Activated B cell treated with CpG ODN at 0.5 μM for 24 hours (primary cell): ENCODE measurements around the gene MMP28. TPM values are rescaled to one million over a fixed set of nuclear protein-coding genes. Genes with fewer than 3 reads are reported as not detected.

Source experiments
- ATAC-seq: fragments of 200-7000 bp; cut with Tn5 transposase; one replicate; pipeline ENCODE4 v1.10.0; 2021; ENCODE audit warnings: low read depth, mild to moderate bottlenecking, moderate library complexity
- CTCF ChIA-PET: fragments of 350-600 bp; sonication (Branson Sonifier 250); formaldehyde crosslinking; loops from one replicate; lab custom pipeline; 2021; ENCODE audit warnings: antibody characterized with exemption; lab: Charles Lee
- POLR2A ChIA-PET: fragments of 350-600 bp; sonication (Branson Sonifier 250); formaldehyde crosslinking; loops from one replicate; lab custom pipeline; 2021; ENCODE audit warnings: antibody characterized with exemption; lab: Charles Lee
- DNase-seq: peaks from one replicate; pipeline ENCODE4 v3.0.0; 2022
- H3K27ac Mint-ChIP-seq: one replicate; pipeline ENCODE4 v1.8.0; 2020; ENCODE audit warnings: mixed read lengths
- H3K27me3 Mint-ChIP-seq: one replicate; pipeline ENCODE4 v1.8.0; 2021; ENCODE audit warnings: mixed read lengths
- H3K36me3 Mint-ChIP-seq: one replicate; pipeline ENCODE4 v1.8.0; 2021; ENCODE audit warnings: low read depth, mixed read lengths
- H3K4me1 Mint-ChIP-seq: one replicate; pipeline ENCODE4 v1.8.0; 2021; ENCODE audit warnings: mixed read lengths
- H3K4me3 Mint-ChIP-seq: one replicate; pipeline ENCODE4 v1.8.0; 2020; ENCODE audit warnings: mild to moderate bottlenecking, mixed read lengths
- H3K9me3 Mint-ChIP-seq: one replicate; pipeline ENCODE4 v1.8.0; 2020; ENCODE audit warnings: mixed read lengths
- intact Hi-C: fragments of 100-400 bp; cut with micrococcal nuclease; formaldehyde crosslinking; loops from one replicate; pipeline ENCODE4 v1.15.1; 2024
- total RNA-seq: library from RNA; stranded (reverse); gene quantifications from 2 replicates; pipeline ENCODE4 v1.2.3, GENCODE V29; 2022
- TF ChIP-seq, protein P1 (sequence below): fragments of 200-600 bp; IDR thresholded peaks from one replicate; pipeline ENCODE4 v1.8.0; 2022; ENCODE audit warnings: antibody characterized with exemption, mild to moderate bottlenecking

The MMP28 gene, protein sequence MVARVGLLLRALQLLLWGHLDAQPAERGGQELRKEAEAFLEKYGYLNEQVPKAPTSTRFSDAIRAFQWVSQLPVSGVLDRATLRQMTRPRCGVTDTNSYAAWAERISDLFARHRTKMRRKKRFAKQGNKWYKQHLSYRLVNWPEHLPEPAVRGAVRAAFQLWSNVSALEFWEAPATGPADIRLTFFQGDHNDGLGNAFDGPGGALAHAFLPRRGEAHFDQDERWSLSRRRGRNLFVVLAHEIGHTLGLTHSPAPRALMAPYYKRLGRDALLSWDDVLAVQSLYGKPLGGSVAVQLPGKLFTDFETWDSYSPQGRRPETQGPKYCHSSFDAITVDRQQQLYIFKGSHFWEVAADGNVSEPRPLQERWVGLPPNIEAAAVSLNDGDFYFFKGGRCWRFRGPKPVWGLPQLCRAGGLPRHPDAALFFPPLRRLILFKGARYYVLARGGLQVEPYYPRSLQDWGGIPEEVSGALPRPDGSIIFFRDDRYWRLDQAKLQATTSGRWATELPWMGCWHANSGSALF
- total RNA-seq = 0.59 TPM in 1 of 2 replicates, not detected in the other

DNA sequence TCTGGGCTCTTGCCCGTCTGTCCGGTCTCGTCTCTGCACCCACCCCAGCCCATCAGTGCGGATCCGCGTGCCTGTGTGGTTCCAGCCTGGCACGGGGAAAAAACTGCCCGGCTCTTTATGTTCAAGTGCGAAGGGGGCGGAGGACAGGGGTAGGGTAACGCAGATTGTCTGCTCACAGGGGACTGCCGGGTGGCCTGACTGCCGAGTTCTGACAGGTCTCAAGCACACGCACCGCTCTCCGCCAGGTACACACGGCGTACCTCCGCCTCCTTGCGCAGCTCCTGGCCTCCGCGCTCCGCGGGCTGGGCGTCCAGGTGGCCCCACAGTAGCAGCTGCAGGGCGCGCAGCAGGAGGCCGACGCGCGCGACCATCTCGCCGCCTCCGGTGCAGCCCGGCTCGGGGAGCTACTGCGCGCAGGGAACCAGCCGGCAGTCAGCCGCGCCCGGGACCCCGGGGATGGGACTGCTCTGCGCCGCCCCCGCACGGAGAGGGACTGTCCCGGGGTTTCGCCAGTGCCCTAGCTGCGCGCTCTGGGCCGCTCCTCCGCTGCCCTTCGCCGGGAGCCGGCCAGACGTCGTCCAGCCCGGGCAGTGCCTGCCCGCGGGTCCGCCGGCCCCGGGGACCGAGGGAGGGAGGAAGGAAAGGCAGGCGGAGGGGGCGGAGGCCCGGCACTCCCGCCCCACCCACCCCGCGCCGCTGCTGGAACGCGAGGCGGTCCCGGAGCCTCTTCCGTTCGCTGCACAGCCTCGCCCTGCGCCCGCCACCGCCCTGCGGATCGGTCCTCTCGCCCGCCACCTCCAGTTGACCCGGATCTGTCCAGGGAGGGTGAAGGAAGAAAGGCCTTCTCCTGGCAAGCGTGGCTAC, at the start of gene MMP28:
Gene MMP28, minus strand, starts transcription at position 635 of the 864 bp plus-strand sequence. Its CDS starts 264 bp downstream, at position 371.
- H3K36me3 Mint-ChIP-seq = no peaks in the 10 kb centered on the region
- DNase-seq (peak; percentile 42), ATAC-seq (peak; percentile 83)
- H3K27ac Mint-ChIP-seq = no peak within 1 kb of the TSS
- H3K9me3 Mint-ChIP-seq = no peaks in the 10 kb centered on the region
- peaks cover 17% of the 10 kb centered on the region for H3K4me1 Mint-ChIP-seq
- CTCF ChIA-PET = interaction anchor here (3.3 to 5.5 kb wide), 2 partner anchors 14 to 31 kb away, joined by 18 to 21 read pairs; partner anchors contain the start of gene TAF15
- intact Hi-C loops = loop anchor here (1.0 kb wide), 2 partner anchors 9 to 14 kb away; partner anchors contain the start of gene TAF15
- peak within 1 kb of the TSS; percentile 79 for H3K4me3 Mint-ChIP-seq
- TF ChIP-seq, protein P1, sequence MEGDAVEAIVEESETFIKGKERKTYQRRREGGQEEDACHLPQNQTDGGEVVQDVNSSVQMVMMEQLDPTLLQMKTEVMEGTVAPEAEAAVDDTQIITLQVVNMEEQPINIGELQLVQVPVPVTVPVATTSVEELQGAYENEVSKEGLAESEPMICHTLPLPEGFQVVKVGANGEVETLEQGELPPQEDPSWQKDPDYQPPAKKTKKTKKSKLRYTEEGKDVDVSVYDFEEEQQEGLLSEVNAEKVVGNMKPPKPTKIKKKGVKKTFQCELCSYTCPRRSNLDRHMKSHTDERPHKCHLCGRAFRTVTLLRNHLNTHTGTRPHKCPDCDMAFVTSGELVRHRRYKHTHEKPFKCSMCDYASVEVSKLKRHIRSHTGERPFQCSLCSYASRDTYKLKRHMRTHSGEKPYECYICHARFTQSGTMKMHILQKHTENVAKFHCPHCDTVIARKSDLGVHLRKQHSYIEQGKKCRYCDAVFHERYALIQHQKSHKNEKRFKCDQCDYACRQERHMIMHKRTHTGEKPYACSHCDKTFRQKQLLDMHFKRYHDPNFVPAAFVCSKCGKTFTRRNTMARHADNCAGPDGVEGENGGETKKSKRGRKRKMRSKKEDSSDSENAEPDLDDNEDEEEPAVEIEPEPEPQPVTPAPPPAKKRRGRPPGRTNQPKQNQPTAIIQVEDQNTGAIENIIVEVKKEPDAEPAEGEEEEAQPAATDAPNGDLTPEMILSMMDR = no peak
- peaks cover 43% of the 10 kb centered on the region for H3K27me3 Mint-ChIP-seq
- POLR2A ChIA-PET = interaction anchor here (0.7 to 2.8 kb wide), 2 partner anchors 14 to 31 kb away, joined by 3 to 15 read pairs; partner anchors contain the start of gene TAF15

DNA sequence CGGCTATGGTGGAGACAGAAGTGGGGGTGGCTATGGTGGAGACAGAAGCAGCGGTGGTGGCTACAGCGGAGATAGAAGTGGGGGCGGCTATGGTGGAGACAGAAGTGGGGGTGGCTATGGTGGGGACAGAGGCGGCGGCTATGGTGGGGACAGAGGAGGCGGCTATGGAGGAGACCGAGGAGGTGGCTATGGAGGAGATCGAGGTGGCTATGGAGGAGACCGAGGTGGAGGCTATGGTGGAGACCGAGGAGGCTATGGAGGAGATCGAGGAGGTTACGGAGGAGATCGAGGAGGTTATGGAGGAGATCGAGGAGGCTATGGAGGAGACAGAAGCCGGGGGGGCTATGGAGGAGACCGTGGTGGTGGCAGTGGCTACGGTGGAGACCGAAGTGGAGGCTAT, 49.1 kb upstream of the MMP28 start:
- ATAC-seq = no peak
- Mint-ChIP-seq H3K27me3 (no peaks in the 10 kb centered on the region), H3K4me1 (no peaks in the 10 kb centered on the region), H3K4me3 (no peak overlapping the region), H3K9me3 (no peaks in the 10 kb centered on the region), H3K36me3 (peaks cover 82% of the 10 kb centered on the region), H3K27ac (no peak overlapping the region)
- TF ChIP-seq, protein P1 = no peak
- intact Hi-C loops = no loop called here
- POLR2A ChIA-PET = no interaction called here
- no peak for DNase-seq
- CTCF ChIA-PET = no interaction called here

DNA sequence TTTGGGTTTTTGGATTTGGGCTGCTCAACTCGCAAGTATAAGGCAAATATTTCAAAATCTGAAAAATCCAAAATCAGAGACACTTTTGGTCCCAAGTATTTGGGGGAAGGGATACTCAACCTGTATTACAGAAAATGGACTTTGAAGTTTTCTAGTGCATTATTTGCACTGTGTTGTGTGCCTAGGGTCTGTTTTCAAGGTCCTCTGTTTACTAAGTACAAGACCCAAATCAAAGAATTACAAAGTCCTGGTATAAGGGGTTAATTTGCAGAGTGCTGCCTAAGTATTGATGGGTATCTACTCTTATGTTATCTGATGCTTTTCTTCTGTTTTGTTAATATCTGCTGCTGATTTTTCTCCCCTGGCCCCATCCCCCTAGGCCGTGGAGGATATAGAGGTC, 48.3 kb upstream of the MMP28 start:
- DNase-seq (no peak), ATAC-seq (no peak)
- intact Hi-C loops = loop anchor here (2.0 kb wide), 1 partner anchor 15 kb away; no protein-coding TSS in a partner anchor
- Mint-ChIP-seq H3K9me3 (no peaks in the 10 kb centered on the region), H3K27me3 (no peaks in the 10 kb centered on the region), H3K4me1 (no peaks in the 10 kb centered on the region), H3K36me3 (peaks cover 82% of the 10 kb centered on the region), H3K4me3 (no peak overlapping the region), H3K27ac (no peak overlapping the region)
- ChIA-PET POLR2A (no interaction called here), CTCF (no interaction called here)
- TF ChIP-seq, protein P1 = no peak

DNA sequence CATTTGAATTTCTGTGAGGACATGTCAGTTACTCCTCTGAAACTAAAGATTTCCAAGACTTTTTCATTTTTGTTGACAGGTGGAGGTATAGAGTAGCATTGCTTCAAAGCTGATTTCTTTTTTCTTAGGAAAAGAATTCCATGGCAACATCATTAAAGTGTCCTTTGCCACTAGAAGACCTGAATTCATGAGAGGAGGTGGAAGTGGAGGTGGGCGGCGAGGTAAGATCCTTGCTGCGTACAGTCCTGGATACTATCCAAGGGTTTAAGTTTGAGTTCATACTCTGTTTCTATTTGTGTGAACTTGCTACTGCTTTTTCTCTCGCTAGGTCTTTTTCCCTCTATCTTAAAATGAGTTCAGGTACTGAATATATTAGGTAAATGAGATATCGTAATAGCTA, 46.8 kb upstream of the MMP28 start:
- DNase-seq (no peak), ATAC-seq (no peak)
- peaks cover 80% of the 10 kb centered on the region for H3K36me3 Mint-ChIP-seq
- H3K9me3 Mint-ChIP-seq = no peaks in the 10 kb centered on the region
- ChIA-PET POLR2A (interaction anchor here (1.1 kb wide), 1 partner anchor 33 kb away, joined by 3 read pairs; the partner anchor contains the start of gene TAF15), CTCF (no interaction called here)
- H3K27ac Mint-ChIP-seq = no peak overlapping the region
- intact Hi-C loops = loop anchor here (2.0 kb wide), 1 partner anchor 13 kb away; no protein-coding TSS in a partner anchor
- H3K4me3 Mint-ChIP-seq = no peak overlapping the region
- H3K27me3 Mint-ChIP-seq = no peaks in the 10 kb centered on the region
- TF ChIP-seq, protein P1 = no peak
- H3K4me1 Mint-ChIP-seq = no peaks in the 10 kb centered on the region
